ENCODE measurements around the gene IPO9. TPM values are rescaled to one million over a fixed set of nuclear protein-coding genes. Genes with fewer than 3 reads are reported as not detected.

IPO9 gene
- total RNA-seq, 1 experiment from 2014 or later, result 121 TPM

- ChIA-PET POLR2A (ENCODE audit: low non-redundant PET) (no interaction called here), CTCF (no interaction called here)
- intact Hi-C loops (cut with micrococcal nuclease; ENCODE audit: unreplicated experiment), result no loop called here
- BruUV-seq (replicated peaks), result no TSS peak
- no peak overlapping the region for H3K4me3 ChIP-seq (ENCODE audit: low read depth, low read length, poor library complexity, severe bottlenecking)
- no peaks in the 10 kb centered on the region for H3K27me3 ChIP-seq (replicated peaks; ENCODE audit: insufficient read depth, low read depth, low read length, poor library complexity)
- no peaks in the 10 kb centered on the region for H3K9me3 ChIP-seq (ENCODE audit: low read depth, low read length, poor library complexity, severe bottlenecking)
- TF ChIP-seq EZH2 (IDR thresholded peaks at IDR 0.05; ENCODE audit: borderline replicate concordance, low read depth, low read length, poor library complexity, severe bottlenecking), result no peak
- no peak for TF ChIP-seq CTCF (conservative IDR thresholded peaks at IDR 0.05; ENCODE audit: low read depth, low read length)
- no peak overlapping the region for H3K27ac ChIP-seq (ENCODE audit: low read depth, low read length, poor library complexity, severe bottlenecking)
- no peaks in the 10 kb centered on the region for H3K4me1 ChIP-seq (ENCODE audit: insufficient read depth, low read length, poor library complexity, severe bottlenecking)
- no peaks in the 10 kb centered on the region for H3K36me3 ChIP-seq (ENCODE audit: insufficient read depth, low read length, poor library complexity, severe bottlenecking)
- DNase-seq (ENCODE audit: low spot score), result no peak
Observed at GRCh38 chr1:201906336-201906735, 77.4 kb downstream of the IPO9 start.

GRCh38 chr1:201907621-201908020 lies 78.7 kb downstream of the IPO9 start:
- H3K27ac ChIP-seq (ENCODE audit: low read depth, low read length, poor library complexity, severe bottlenecking), result no peak overlapping the region
- POLR2A ChIA-PET (ENCODE audit: low non-redundant PET), result no interaction called here
- BruUV-seq (replicated peaks), result no TSS peak

GRCh38 chr1:201911826-201912571 lies 83.0 kb downstream of the IPO9 start:
- no peaks in the 10 kb centered on the region for H3K4me1 ChIP-seq (ENCODE audit: insufficient read depth, low read length, poor library complexity, severe bottlenecking)
- no TSS peak for BruUV-seq (replicated peaks)
- POLR2A ChIA-PET (ENCODE audit: low non-redundant PET), result interaction anchor here (0.6 kb wide), 1 partner anchor 9 kb away, joined by 6 read pairs; no protein-coding TSS in a partner anchor

More at GRCh38 chr1:201907621-201908020, 78.7 kb downstream of the IPO9 start:
- Histone ChIP-seq H3K4me3 (ENCODE audit: low read depth, low read length, poor library complexity, severe bottlenecking) (no peak overlapping the region), H3K27me3 (replicated peaks; ENCODE audit: insufficient read depth, low read depth, low read length, poor library complexity) (no peaks in the 10 kb centered on the region), H3K9me3 (ENCODE audit: low read depth, low read length, poor library complexity, severe bottlenecking) (no peaks in the 10 kb centered on the region), H3K36me3 (ENCODE audit: insufficient read depth, low read length, poor library complexity, severe bottlenecking) (no peaks in the 10 kb centered on the region), H3K4me1 (ENCODE audit: insufficient read depth, low read length, poor library complexity, severe bottlenecking) (no peaks in the 10 kb centered on the region)
- CTCF ChIA-PET, result no interaction called here
- no peak for DNase-seq (ENCODE audit: low spot score)
- intact Hi-C loops (cut with micrococcal nuclease; ENCODE audit: unreplicated experiment), result no loop called here
- TF ChIP-seq CTCF (conservative IDR thresholded peaks at IDR 0.05; ENCODE audit: low read depth, low read length), result no peak
- TF ChIP-seq EZH2 (IDR thresholded peaks at IDR 0.05; ENCODE audit: borderline replicate concordance, low read depth, low read length, poor library complexity, severe bottlenecking), result no peak

More at GRCh38 chr1:201911826-201912571, 83.0 kb downstream of the IPO9 start:
- Histone ChIP-seq H3K36me3 (ENCODE audit: insufficient read depth, low read length, poor library complexity, severe bottlenecking) (no peaks in the 10 kb centered on the region), H3K9me3 (ENCODE audit: low read depth, low read length, poor library complexity, severe bottlenecking) (no peaks in the 10 kb centered on the region), H3K27me3 (replicated peaks; ENCODE audit: insufficient read depth, low read depth, low read length, poor library complexity) (no peaks in the 10 kb centered on the region), H3K4me3 (ENCODE audit: low read depth, low read length, poor library complexity, severe bottlenecking) (no peak overlapping the region), H3K27ac (ENCODE audit: low read depth, low read length, poor library complexity, severe bottlenecking) (no peak overlapping the region)
- TF ChIP-seq EZH2 (IDR thresholded peaks at IDR 0.05; ENCODE audit: borderline replicate concordance, low read depth, low read length, poor library complexity, severe bottlenecking) (no peak), CTCF (conservative IDR thresholded peaks at IDR 0.05; ENCODE audit: low read depth, low read length) (no peak)
- intact Hi-C loops (cut with micrococcal nuclease; ENCODE audit: unreplicated experiment), result no loop called here
- peak; percentile 37 for DNase-seq (ENCODE audit: low spot score)
- CTCF ChIA-PET, result interaction anchor here (0.6 kb wide), 1 partner anchor 23 kb away, joined by 3 read pairs; no protein-coding TSS in a partner anchor

Data from A673 (cell line).